Progenitor cell of endocrine pancreas (in vitro differentiated cells): ENCODE measurements around the gene FRS2. TPM values are rescaled to one million over a fixed set of nuclear protein-coding genes. Genes with fewer than 3 reads are reported as not detected.

Source experiments
- DNase-seq: peaks from one replicate; pipeline ENCODE4 v3.0.0; 2021; ENCODE audit warnings: low spot score; ENCODE audit not compliant: unreplicated experiment
- H3K27ac Mint-ChIP-seq: 2 replicates; pipeline ENCODE4 v1.8.0; 2021; ENCODE audit warnings: mild to moderate bottlenecking, moderate library complexity, mixed read lengths
- H3K27me3 Mint-ChIP-seq: 2 replicates; pipeline ENCODE4 v1.8.0; 2021; ENCODE audit warnings: mixed read lengths
- H3K36me3 Mint-ChIP-seq: 2 replicates; pipeline ENCODE4 v1.8.0; 2022; ENCODE audit warnings: mixed read lengths; ENCODE audit not compliant: insufficient read depth
- H3K4me1 Mint-ChIP-seq: 2 replicates; pipeline ENCODE4 v1.8.0; 2021; ENCODE audit warnings: low read depth, mixed read lengths
- H3K4me3 Mint-ChIP-seq: 2 replicates; pipeline ENCODE4 v1.8.0; 2021; ENCODE audit warnings: low read depth, mild to moderate bottlenecking, moderate library complexity, mixed read lengths
- H3K9me3 Mint-ChIP-seq: 2 replicates; pipeline ENCODE4 v1.8.0; 2021; ENCODE audit warnings: low read depth, mixed read lengths
- total RNA-seq: library from RNA; stranded (reverse); gene quantifications from 2 replicates; pipeline ENCODE4 v1.2.1, GENCODE V29; 2021
- TF ChIP-seq, protein P1 (sequence below): fragments of 200-600 bp; sonication (generic); IDR thresholded peaks from one replicate; pipeline ENCODE4 v1.5.0; 2021; ENCODE audit warnings: antibody characterized with exemption, mild to moderate bottlenecking; ENCODE audit not compliant: unreplicated experiment

The FRS2 gene
- total RNA-seq, 1 donor from 2014 or later, result 42.6 TPM

DNA sequence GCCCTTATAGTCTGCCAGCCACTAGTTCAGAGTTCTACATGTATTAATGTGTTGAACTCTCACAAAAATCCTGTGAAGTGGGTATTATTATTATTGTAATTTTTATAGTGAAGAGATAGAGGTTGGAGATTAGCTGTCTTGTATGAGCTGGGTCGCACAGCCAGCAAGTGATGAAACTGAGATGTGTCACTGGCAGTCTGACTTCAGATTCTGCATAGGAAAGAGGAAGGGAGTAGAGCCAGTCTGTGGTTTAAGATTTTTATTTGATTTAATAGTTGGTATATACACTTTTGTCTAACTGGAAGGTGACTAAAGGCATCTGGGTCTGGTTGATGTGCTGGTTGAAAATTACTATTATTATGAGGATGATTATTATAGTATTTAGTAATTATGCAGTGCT is 5.8 kb upstream of the FRS2 start:
- Mint-ChIP-seq H3K36me3 (no peaks in the 10 kb centered on the region), H3K4me1 (no peaks in the 10 kb centered on the region), H3K4me3 (no peak overlapping the region), H3K27ac (no peak overlapping the region), H3K27me3 (no peaks in the 10 kb centered on the region), H3K9me3 (no peaks in the 10 kb centered on the region)
- DNase-seq, result no peak
- TF ChIP-seq, protein P1, sequence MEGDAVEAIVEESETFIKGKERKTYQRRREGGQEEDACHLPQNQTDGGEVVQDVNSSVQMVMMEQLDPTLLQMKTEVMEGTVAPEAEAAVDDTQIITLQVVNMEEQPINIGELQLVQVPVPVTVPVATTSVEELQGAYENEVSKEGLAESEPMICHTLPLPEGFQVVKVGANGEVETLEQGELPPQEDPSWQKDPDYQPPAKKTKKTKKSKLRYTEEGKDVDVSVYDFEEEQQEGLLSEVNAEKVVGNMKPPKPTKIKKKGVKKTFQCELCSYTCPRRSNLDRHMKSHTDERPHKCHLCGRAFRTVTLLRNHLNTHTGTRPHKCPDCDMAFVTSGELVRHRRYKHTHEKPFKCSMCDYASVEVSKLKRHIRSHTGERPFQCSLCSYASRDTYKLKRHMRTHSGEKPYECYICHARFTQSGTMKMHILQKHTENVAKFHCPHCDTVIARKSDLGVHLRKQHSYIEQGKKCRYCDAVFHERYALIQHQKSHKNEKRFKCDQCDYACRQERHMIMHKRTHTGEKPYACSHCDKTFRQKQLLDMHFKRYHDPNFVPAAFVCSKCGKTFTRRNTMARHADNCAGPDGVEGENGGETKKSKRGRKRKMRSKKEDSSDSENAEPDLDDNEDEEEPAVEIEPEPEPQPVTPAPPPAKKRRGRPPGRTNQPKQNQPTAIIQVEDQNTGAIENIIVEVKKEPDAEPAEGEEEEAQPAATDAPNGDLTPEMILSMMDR, result no peak

DNA sequence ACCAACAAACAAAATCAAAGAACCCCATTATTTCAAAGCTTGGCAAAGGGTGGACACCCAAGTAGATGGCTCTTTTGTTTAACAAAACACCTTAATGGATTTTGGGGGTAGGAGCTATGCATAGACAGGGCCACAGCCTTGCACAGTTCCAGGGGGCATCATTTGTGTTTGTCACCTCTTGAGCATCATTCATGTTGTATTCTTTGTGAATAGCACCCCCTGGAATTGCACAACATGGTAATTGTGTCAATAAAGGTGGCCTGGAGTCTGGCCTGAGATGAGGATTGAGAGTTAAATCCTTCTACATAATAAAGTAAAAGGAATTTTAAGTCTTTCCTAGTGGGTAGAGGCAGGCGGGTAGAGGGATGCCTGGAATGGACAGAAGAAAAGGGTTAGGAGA is 3.3 kb upstream of the FRS2 start:
- Mint-ChIP-seq H3K36me3 (no peaks in the 10 kb centered on the region), H3K4me1 (peaks cover 10% of the 10 kb centered on the region), H3K27ac (no peak overlapping the region), H3K4me3 (no peak overlapping the region), H3K9me3 (no peaks in the 10 kb centered on the region), H3K27me3 (no peaks in the 10 kb centered on the region)
- DNase-seq, result no peak
- TF ChIP-seq, protein P1, result no peak

DNA sequence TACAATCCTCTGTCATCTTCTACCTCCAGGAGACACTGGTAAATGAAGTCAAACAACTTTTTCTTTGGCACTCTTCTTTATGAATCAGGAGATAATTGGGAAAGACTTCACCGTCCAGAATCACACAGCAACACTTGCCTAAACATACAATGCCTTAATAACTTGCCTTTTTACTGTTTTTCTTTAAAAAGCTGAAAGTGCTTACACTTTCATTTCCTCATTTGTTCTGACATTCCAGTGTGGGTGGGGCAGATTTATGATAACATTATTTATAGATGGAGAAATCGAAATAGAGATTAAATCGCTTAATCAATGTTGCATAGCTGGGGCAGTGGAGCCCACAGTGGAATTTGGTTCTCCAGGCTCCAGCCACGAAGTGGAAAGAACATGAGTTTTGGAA is 2.8 kb upstream of the FRS2 start:
- Mint-ChIP-seq H3K27ac (no peak overlapping the region), H3K9me3 (no peaks in the 10 kb centered on the region), H3K4me1 (peaks cover 15% of the 10 kb centered on the region), H3K27me3 (no peaks in the 10 kb centered on the region), H3K4me3 (no peak overlapping the region), H3K36me3 (no peaks in the 10 kb centered on the region)
- DNase-seq, result no peak
- TF ChIP-seq, protein P1, result no peak

DNA sequence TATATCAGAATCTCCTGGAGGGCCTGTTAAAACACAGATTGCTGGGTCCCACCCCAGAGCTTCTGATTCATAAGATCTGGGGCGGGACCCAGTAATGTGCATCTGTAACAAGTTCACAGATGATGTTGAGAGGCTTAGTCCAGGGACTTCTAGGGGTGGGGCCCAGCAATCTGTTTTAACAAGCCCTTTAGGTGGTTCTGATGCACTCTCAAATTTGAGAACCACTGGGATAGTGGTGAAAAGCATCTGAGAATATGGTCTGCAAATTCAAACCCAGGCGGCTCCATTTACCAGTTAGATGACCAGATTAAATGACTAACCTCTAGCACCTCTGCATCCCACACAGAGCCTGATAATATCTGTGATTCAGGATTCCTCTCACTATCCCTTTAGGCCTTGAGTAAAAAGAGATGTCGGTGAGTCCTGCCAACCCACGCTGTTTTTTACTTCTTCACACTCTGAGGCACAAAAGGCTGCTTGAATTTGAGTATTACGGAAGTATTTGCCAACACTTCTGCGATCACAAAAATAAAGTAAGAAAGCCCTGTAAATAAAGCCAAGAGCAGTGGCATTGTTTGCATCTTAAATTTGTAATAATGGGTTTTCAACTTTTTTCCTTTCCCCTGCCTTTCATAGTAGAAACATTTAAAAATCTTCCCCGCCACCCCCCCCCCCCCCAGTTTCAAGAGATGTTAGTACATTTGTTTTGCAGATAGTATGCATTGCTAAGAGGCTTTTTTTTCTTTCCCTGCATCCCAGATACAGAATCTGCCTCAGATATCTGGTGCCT is 1.8 kb upstream of the FRS2 start:
- Mint-ChIP-seq H3K4me3 (no peak overlapping the region), H3K27ac (no peak overlapping the region), H3K27me3 (no peaks in the 10 kb centered on the region), H3K4me1 (peaks cover 22% of the 10 kb centered on the region), H3K9me3 (no peaks in the 10 kb centered on the region), H3K36me3 (no peaks in the 10 kb centered on the region)
- TF ChIP-seq, protein P1, result no peak
- DNase-seq, result no peak

DNA sequence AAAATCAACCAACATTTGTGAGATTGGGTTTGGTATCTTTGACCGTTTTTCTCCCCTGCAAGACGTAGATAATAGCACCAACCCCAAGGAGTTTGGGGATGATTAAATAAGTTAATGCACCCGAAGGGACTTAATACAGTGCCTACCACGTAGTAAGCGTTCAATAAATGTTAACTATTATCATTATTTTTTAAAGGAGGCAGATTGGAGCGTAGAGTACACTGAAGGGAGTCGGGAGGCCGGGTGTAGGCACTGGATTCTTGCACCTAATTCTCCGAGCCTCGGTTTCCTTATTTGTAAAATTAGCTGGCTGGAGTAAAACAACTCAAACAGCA is 367 bp upstream of the FRS2 start:
- H3K9me3 Mint-ChIP-seq, result no peaks in the 10 kb centered on the region
- H3K27ac Mint-ChIP-seq, result peak overlapping the region; percentile 100
- TF ChIP-seq, protein P1, result no peak
- H3K27me3 Mint-ChIP-seq, result no peaks in the 10 kb centered on the region
- no peak for DNase-seq
- peaks cover 34% of the 10 kb centered on the region for H3K4me1 Mint-ChIP-seq
- no peaks in the 10 kb centered on the region for H3K36me3 Mint-ChIP-seq
- peak overlapping the region; percentile 98 for H3K4me3 Mint-ChIP-seq
